Cardiac muscle cell (in vitro differentiated cells and primary cell): ENCODE results near the gene CLDN25. TPM values are rescaled to one million over a fixed set of nuclear protein-coding genes. Genes with fewer than 3 reads are reported as not detected.
A peak's percentile ranks its signal among the peaks of the same experiment; 100 is the strongest.

ENCODE experiments used
- DNase-seq, 2 donors: peaks; one replicate each; pipeline versions ENCODE4 v3.0.0 to v3.0.0-alpha.2; 2010 to 2017; ENCODE audit warnings: low read depth in 1 of 2, low spot score in 1 of 2
- H3K27ac ChIP-seq: fragments of 200-600 bp; sonication (generic); 2 replicates; pipeline ENCODE4 v1.5.1; 2016
- H3K27me3 ChIP-seq: fragments of 200-600 bp; sonication (generic); 2 replicates; pipeline ENCODE4 v1.6.0; 2016; ENCODE audit warnings: control low read depth
- H3K36me3 ChIP-seq: fragments of 200-600 bp; sonication (generic); 2 replicates; pipeline ENCODE4 v1.5.1; 2016; ENCODE audit warnings: control low read depth
- H3K4me1 ChIP-seq: fragments of 200-600 bp; sonication (generic); 2 replicates; pipeline ENCODE4 v1.8.1; 2017; ENCODE audit warnings: low read depth, mild to moderate bottlenecking, mixed run types
- H3K4me3 ChIP-seq: fragments of 200-600 bp; sonication (generic); 2 replicates; pipeline ENCODE4 v1.5.1; 2016; ENCODE audit warnings: mild to moderate bottlenecking
- H3K9me3 ChIP-seq: fragments of 200-600 bp; sonication (generic); 2 replicates; pipeline ENCODE4 v1.5.1; 2017; ENCODE audit warnings: low read depth, mild to moderate bottlenecking, control low read depth
- CTCF ChIP-seq: IDR thresholded peaks from 2 replicates; pipeline ENCODE4 v1.5.1; 2012; ENCODE audit warnings: low read depth, mild to moderate bottlenecking, low read length
- polyA plus RNA-seq: library from polyadenylated mRNA; unstranded; fragments of >200 nt; fragmentation: Nextera tagmentation; extraction: Ambion mirVana; gene quantifications from 2 replicates; pipeline ENCODE4 v1.2.1, GENCODE V29; 2016
- total RNA-seq: library from RNA; depleted of rRNA; stranded (reverse); fragments of >200 nt; gene quantifications from 2 replicates; pipeline ENCODE4 v1.2.3, GENCODE V29; 2016

Gene CLDN25
- total RNA-seq (not detected in 2 replicates), polyA plus RNA-seq (not detected in 2 replicates)

GRCh38 chr11:113779496-113779895, at the start of gene CLDN25:
CLDN25 (plus strand) TSS chr11:113779796; CDS start chr11:113779796, 0 bp downstream.
- Histone ChIP-seq H3K36me3 (no peaks in the 10 kb centered on the region), H3K4me1 (peaks cover 9% of the 10 kb centered on the region), H3K27ac (no peak within 1 kb of the TSS), H3K4me3 (no peak within 1 kb of the TSS), H3K9me3 (no peaks in the 10 kb centered on the region), H3K27me3 (peaks cover 11% of the 10 kb centered on the region)
- TF ChIP-seq CTCF = no peak
- no peak for DNase-seq

GRCh38 chr11:113730887-113731726, 48.5 kb upstream of the CLDN25 start:
- H3K9me3 ChIP-seq = no peaks in the 10 kb centered on the region
- H3K36me3 ChIP-seq = peaks cover 23% of the 10 kb centered on the region
- H3K4me1 ChIP-seq = no peaks in the 10 kb centered on the region
- H3K4me3 ChIP-seq = no peak overlapping the region
- DNase-seq = peak; percentile 78 to 79
- H3K27me3 ChIP-seq = no peaks in the 10 kb centered on the region
- peak; percentile 74 for TF ChIP-seq CTCF
- no peak overlapping the region for H3K27ac ChIP-seq

- no peaks in the 10 kb centered on the region for H3K27me3 ChIP-seq
- TF ChIP-seq CTCF = no peak
- no peaks in the 10 kb centered on the region for H3K9me3 ChIP-seq
- peak in 1 of 2 donors; percentile 36 for DNase-seq
- H3K36me3 ChIP-seq = peaks cover 31% of the 10 kb centered on the region
- H3K4me3 ChIP-seq = no peak overlapping the region
- H3K27ac ChIP-seq = no peak overlapping the region
- H3K4me1 ChIP-seq = no peaks in the 10 kb centered on the region
Measured at GRCh38 chr11:113732092-113732491, 47.5 kb upstream of the CLDN25 start.

- no peak overlapping the region for H3K4me3 ChIP-seq
- DNase-seq = no peak
- H3K27ac ChIP-seq = no peak overlapping the region
- H3K36me3 ChIP-seq = peaks cover 62% of the 10 kb centered on the region
- no peaks in the 10 kb centered on the region for H3K27me3 ChIP-seq
- no peaks in the 10 kb centered on the region for H3K4me1 ChIP-seq
- TF ChIP-seq CTCF = no peak
- no peaks in the 10 kb centered on the region for H3K9me3 ChIP-seq
Measured at GRCh38 chr11:113736323-113736722, 43.3 kb upstream of the CLDN25 start.

GRCh38 chr11:113752932-113753331, 26.7 kb upstream of the CLDN25 start:
- TF ChIP-seq CTCF = no peak
- Histone ChIP-seq H3K9me3 (no peaks in the 10 kb centered on the region), H3K36me3 (peaks cover 41% of the 10 kb centered on the region), H3K27ac (no peak overlapping the region), H3K4me1 (no peaks in the 10 kb centered on the region), H3K4me3 (no peak overlapping the region), H3K27me3 (no peaks in the 10 kb centered on the region)
- no peak for DNase-seq
